Measurements from ENCODE around the gene SCUBE3. TPM values are rescaled to one million over a fixed set of nuclear protein-coding genes. Genes with fewer than 3 reads are reported as not detected.

SCUBE3 gene
- total RNA-seq, 2 experiments from 2014 or later, result 0.20 to 0.22 TPM

- Mint-ChIP-seq H3K27me3 (peaks cover 20% of the 10 kb centered on the region), H3K36me3 (no peaks in the 10 kb centered on the region), H3K4me3 (no peak overlapping the region), H3K27ac (no peak overlapping the region), H3K9me3 (no peaks in the 10 kb centered on the region), H3K4me1 (peaks cover 5% of the 10 kb centered on the region)
- DNase-seq (no peak), ATAC-seq (ENCODE audit: low read depth) (no peak)
- POLR2A ChIA-PET, result no interaction called here
Observed at GRCh38 chr6:35176301-35177024, 37.3 kb upstream of the SCUBE3 start.

GRCh38 chr6:35177157-35177556, 36.6 kb upstream of the SCUBE3 start:
- no peak overlapping the region for H3K4me3 Mint-ChIP-seq
- peaks cover 18% of the 10 kb centered on the region for H3K27me3 Mint-ChIP-seq
- DNase-seq, result no peak
- no peaks in the 10 kb centered on the region for H3K36me3 Mint-ChIP-seq
- POLR2A ChIA-PET, result no interaction called here
- H3K9me3 Mint-ChIP-seq, result no peaks in the 10 kb centered on the region
- H3K4me1 Mint-ChIP-seq, result peaks cover 5% of the 10 kb centered on the region
- ATAC-seq (ENCODE audit: low read depth), result no peak
- H3K27ac Mint-ChIP-seq, result no peak overlapping the region

GRCh38 chr6:35177596-35177995, 36.2 kb upstream of the SCUBE3 start:
- Mint-ChIP-seq H3K27me3 (peaks cover 17% of the 10 kb centered on the region), H3K4me1 (peaks cover 5% of the 10 kb centered on the region), H3K9me3 (no peaks in the 10 kb centered on the region), H3K27ac (no peak overlapping the region), H3K4me3 (no peak overlapping the region), H3K36me3 (no peaks in the 10 kb centered on the region)
- ATAC-seq (ENCODE audit: low read depth), result no peak
- POLR2A ChIA-PET, result no interaction called here
- DNase-seq, result no peak

- Mint-ChIP-seq H3K4me3 (no peak overlapping the region), H3K4me1 (peaks cover 5% of the 10 kb centered on the region), H3K27me3 (peaks cover 19% of the 10 kb centered on the region), H3K9me3 (no peaks in the 10 kb centered on the region), H3K36me3 (no peaks in the 10 kb centered on the region), H3K27ac (no peak overlapping the region)
- DNase-seq (no peak), ATAC-seq (ENCODE audit: low read depth) (no peak)
- POLR2A ChIA-PET, result no interaction called here
Observed at GRCh38 chr6:35178012-35178411, 35.7 kb upstream of the SCUBE3 start.

GRCh38 chr6:35178932-35179832, 34.6 kb upstream of the SCUBE3 start:
- peaks cover 22% of the 10 kb centered on the region for H3K27me3 Mint-ChIP-seq
- DNase-seq, result no peak
- no peaks in the 10 kb centered on the region for H3K36me3 Mint-ChIP-seq
- no peaks in the 10 kb centered on the region for H3K4me1 Mint-ChIP-seq
- POLR2A ChIA-PET, result interaction anchor here (0.6 kb wide), 1 partner anchor 399 kb away, joined by 4 read pairs; no protein-coding TSS in a partner anchor
- no peak for ATAC-seq (ENCODE audit: low read depth)
- H3K9me3 Mint-ChIP-seq, result no peaks in the 10 kb centered on the region
- H3K27ac Mint-ChIP-seq, result no peak overlapping the region
- no peak overlapping the region for H3K4me3 Mint-ChIP-seq

GRCh38 chr6:35179901-35180535, 33.7 kb upstream of the SCUBE3 start:
- no peaks in the 10 kb centered on the region for H3K4me1 Mint-ChIP-seq
- H3K27ac Mint-ChIP-seq, result no peak overlapping the region
- H3K9me3 Mint-ChIP-seq, result no peaks in the 10 kb centered on the region
- no peaks in the 10 kb centered on the region for H3K36me3 Mint-ChIP-seq
- ATAC-seq (ENCODE audit: low read depth) (no peak), DNase-seq (no peak)
- H3K4me3 Mint-ChIP-seq, result no peak overlapping the region
- POLR2A ChIA-PET, result no interaction called here
- H3K27me3 Mint-ChIP-seq, result peaks cover 25% of the 10 kb centered on the region

GRCh38 chr6:35181308-35181932, 32.3 kb upstream of the SCUBE3 start:
- ATAC-seq (ENCODE audit: low read depth) (no peak), DNase-seq (no peak)
- H3K27me3 Mint-ChIP-seq, result peaks cover 27% of the 10 kb centered on the region
- H3K27ac Mint-ChIP-seq, result no peak overlapping the region
- POLR2A ChIA-PET, result no interaction called here
- H3K4me3 Mint-ChIP-seq, result no peak overlapping the region
- H3K9me3 Mint-ChIP-seq, result no peaks in the 10 kb centered on the region
- no peaks in the 10 kb centered on the region for H3K4me1 Mint-ChIP-seq
- H3K36me3 Mint-ChIP-seq, result no peaks in the 10 kb centered on the region

GRCh38 chr6:35181933-35182612, 31.7 kb upstream of the SCUBE3 start:
- POLR2A ChIA-PET, result no interaction called here

GRCh38 chr6:35183281-35183680, 30.5 kb upstream of the SCUBE3 start:
- ATAC-seq (ENCODE audit: low read depth) (no peak), DNase-seq (no peak)
- peaks cover 31% of the 10 kb centered on the region for H3K27me3 Mint-ChIP-seq
- no peak overlapping the region for H3K4me3 Mint-ChIP-seq
- POLR2A ChIA-PET, result no interaction called here
- no peaks in the 10 kb centered on the region for H3K9me3 Mint-ChIP-seq
- no peak overlapping the region for H3K27ac Mint-ChIP-seq
- no peaks in the 10 kb centered on the region for H3K36me3 Mint-ChIP-seq
- H3K4me1 Mint-ChIP-seq, result no peaks in the 10 kb centered on the region

More at GRCh38 chr6:35181933-35182612, 31.7 kb upstream of the SCUBE3 start:
- DNase-seq (no peak), ATAC-seq (ENCODE audit: low read depth) (no peak)
- Mint-ChIP-seq H3K27ac (no peak overlapping the region), H3K4me3 (no peak overlapping the region), H3K27me3 (peaks cover 27% of the 10 kb centered on the region), H3K36me3 (no peaks in the 10 kb centered on the region), H3K9me3 (no peaks in the 10 kb centered on the region), H3K4me1 (no peaks in the 10 kb centered on the region)

GRCh38 chr6:35183935-35184334, 29.8 kb upstream of the SCUBE3 start:
- DNase-seq (no peak), ATAC-seq (ENCODE audit: low read depth) (no peak)
- Mint-ChIP-seq H3K36me3 (no peaks in the 10 kb centered on the region), H3K27me3 (peaks cover 32% of the 10 kb centered on the region), H3K4me1 (no peaks in the 10 kb centered on the region), H3K4me3 (no peak overlapping the region), H3K27ac (no peak overlapping the region), H3K9me3 (no peaks in the 10 kb centered on the region)
- POLR2A ChIA-PET, result no interaction called here

- no peak overlapping the region for H3K4me3 Mint-ChIP-seq
- no peak overlapping the region for H3K27ac Mint-ChIP-seq
- no peaks in the 10 kb centered on the region for H3K36me3 Mint-ChIP-seq
- DNase-seq (no peak), ATAC-seq (ENCODE audit: low read depth) (no peak)
- POLR2A ChIA-PET, result no interaction called here
- no peaks in the 10 kb centered on the region for H3K4me1 Mint-ChIP-seq
- H3K9me3 Mint-ChIP-seq, result no peaks in the 10 kb centered on the region
- H3K27me3 Mint-ChIP-seq, result peaks cover 32% of the 10 kb centered on the region
Observed at GRCh38 chr6:35184580-35185301, 29.0 kb upstream of the SCUBE3 start.

- no peak for DNase-seq
- Mint-ChIP-seq H3K4me1 (no peaks in the 10 kb centered on the region), H3K36me3 (no peaks in the 10 kb centered on the region), H3K4me3 (no peak overlapping the region), H3K27ac (no peak overlapping the region), H3K27me3 (peaks cover 32% of the 10 kb centered on the region), H3K9me3 (no peaks in the 10 kb centered on the region)
- POLR2A ChIA-PET, result no interaction called here
- no peak for ATAC-seq (ENCODE audit: low read depth)
Observed at GRCh38 chr6:35185302-35185681, 28.5 kb upstream of the SCUBE3 start.
